Testis (tissue), 2 donors: ENCODE data around the gene RAB12.
"Not testable (repeated sequence)": the region's sequence is repeated elsewhere in the genome, so short reads cannot be mapped to it uniquely, and the experiment has no call there.

Source experiments
- CTCF ChIP-seq, 3 experiments: fragments of 450-650 bp in 2 of 3; fragments of 200-600 bp in 1 of 3; sonication (generic) in 1 of 3; IDR thresholded peaks; one replicate each; pipeline ENCODE4 v1.5.1; 2016 to 2019; ENCODE audit warnings: antibody characterized with exemption in 3 of 3, mild to moderate bottlenecking in 2 of 3, moderate library complexity in 1 of 3
- POLR2A ChIP-seq: fragments of 450-650 bp; IDR thresholded peaks from one replicate; pipeline ENCODE4 v1.6.1; 2017; ENCODE audit warnings: antibody characterized with exemption, mild to moderate bottlenecking, moderate library complexity

- not testable (repeated sequence) for TF ChIP-seq CTCF (IDR thresholded peaks at IDR 0.05); POLR2A
Measured at GRCh38 chr18:8647359-8647758, 38.1 kb downstream of the RAB12 start.
